GM21786 (cell line): ENCODE results near the gene KLHDC8B.

Experiments
- ATAC-seq: cut with Tn5 transposase; IDR thresholded peaks from one replicate; pipeline ENCODE4 v1.9.1; 2021; ENCODE audit not compliant: unreplicated experiment

The KLHDC8B gene

GRCh38 chr3:49171119-49171774, at the start of gene KLHDC8B:
Gene KLHDC8B, plus strand, starts transcription at chr3:49171598. Its CDS starts 1,172 bp downstream, at chr3:49172770.
- ATAC-seq = peak; percentile 43

- no peak for ATAC-seq
Observed at GRCh38 chr3:49122022-49122421, 49.4 kb upstream of the KLHDC8B start.

GRCh38 chr3:49122451-49122850, 48.9 kb upstream of the KLHDC8B start:
- no peak for ATAC-seq

GRCh38 chr3:49122886-49123545, 48.4 kb upstream of the KLHDC8B start:
- no peak for ATAC-seq

- ATAC-seq = no peak
Observed at GRCh38 chr3:49123687-49124086, 47.7 kb upstream of the KLHDC8B start.

- no peak for ATAC-seq
Observed at GRCh38 chr3:49124203-49124602, 47.2 kb upstream of the KLHDC8B start.

- no peak for ATAC-seq
Observed at GRCh38 chr3:49124991-49125670, 46.3 kb upstream of the KLHDC8B start.

GRCh38 chr3:49131040-49131439, 40.4 kb upstream of the KLHDC8B start:
- no peak for ATAC-seq

GRCh38 chr3:49131576-49131975, 39.8 kb upstream of the KLHDC8B start:
- ATAC-seq = no peak

GRCh38 chr3:49132073-49132436, 39.3 kb upstream of the KLHDC8B start:
- no peak for ATAC-seq

GRCh38 chr3:49132437-49133225, 38.8 kb upstream of the KLHDC8B start, which contains the start of gene LAMB2:
Gene LAMB2, minus strand, starts transcription at chr3:49133050. Its CDS starts 183 bp downstream, at chr3:49132867.
- ATAC-seq = no peak

- ATAC-seq = no peak
Observed at GRCh38 chr3:49133226-49133951, 38.0 kb upstream of the KLHDC8B start.

- no peak for ATAC-seq
Observed at GRCh38 chr3:49134471-49135265, 36.7 kb upstream of the KLHDC8B start.

- no peak for ATAC-seq
Observed at GRCh38 chr3:49135499-49135898, 35.9 kb upstream of the KLHDC8B start.

GRCh38 chr3:49140080-49140479, 31.3 kb upstream of the KLHDC8B start:
- ATAC-seq = no peak

- ATAC-seq = no peak
Observed at GRCh38 chr3:49148159-49148558, 23.2 kb upstream of the KLHDC8B start.

GRCh38 chr3:49151610-49152009, 19.8 kb upstream of the KLHDC8B start:
- ATAC-seq = no peak

- ATAC-seq = no peak
Observed at GRCh38 chr3:49153349-49153912, 18.0 kb upstream of the KLHDC8B start.

- ATAC-seq = no peak
Observed at GRCh38 chr3:49157289-49157688, 14.1 kb upstream of the KLHDC8B start.
